ENCODE results near the gene STK17A. TPM values are rescaled to one million over a fixed set of nuclear protein-coding genes. Genes with fewer than 3 reads are reported as not detected.
A peak's percentile ranks its signal among the peaks of the same experiment; 100 is the strongest.

Gene STK17A
- total RNA-seq, 1 donor from 2014 or later = 35.0 TPM

DNA sequence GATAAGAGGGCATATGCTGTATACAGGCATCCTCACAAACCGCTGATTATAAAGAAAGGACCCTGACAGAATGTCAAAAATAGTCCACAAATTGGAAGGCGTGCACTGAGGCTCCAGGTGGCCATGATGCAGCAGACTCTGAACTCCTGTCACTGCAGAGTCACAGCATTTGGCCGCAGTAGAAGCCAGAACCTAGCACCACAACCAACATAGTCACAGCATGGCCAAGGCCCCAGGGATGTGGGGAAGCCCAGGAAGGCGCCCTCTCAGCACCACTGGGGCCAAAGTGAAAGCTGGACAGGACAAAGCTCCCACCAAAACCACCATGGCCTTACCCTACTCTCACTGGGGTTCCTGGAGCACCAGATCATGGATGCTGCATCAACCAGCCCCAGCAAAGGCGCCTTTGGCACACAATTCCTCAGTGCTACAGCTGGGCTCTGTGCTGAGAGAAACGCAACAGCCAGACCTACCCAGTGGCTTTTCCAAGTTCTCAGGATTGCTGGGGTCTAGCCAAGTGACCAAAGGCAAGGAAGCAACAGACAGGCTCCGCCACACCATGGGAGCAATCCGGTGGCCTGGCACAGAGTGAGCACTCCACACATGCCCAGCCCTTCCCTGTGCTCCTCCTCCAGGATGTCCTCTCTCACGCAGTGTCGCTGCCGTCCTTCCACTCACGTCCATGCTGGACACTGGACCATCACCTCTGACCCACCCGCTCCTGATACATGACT is 60.2 kb downstream of the STK17A start:
- TF ChIP-seq, protein P1, sequence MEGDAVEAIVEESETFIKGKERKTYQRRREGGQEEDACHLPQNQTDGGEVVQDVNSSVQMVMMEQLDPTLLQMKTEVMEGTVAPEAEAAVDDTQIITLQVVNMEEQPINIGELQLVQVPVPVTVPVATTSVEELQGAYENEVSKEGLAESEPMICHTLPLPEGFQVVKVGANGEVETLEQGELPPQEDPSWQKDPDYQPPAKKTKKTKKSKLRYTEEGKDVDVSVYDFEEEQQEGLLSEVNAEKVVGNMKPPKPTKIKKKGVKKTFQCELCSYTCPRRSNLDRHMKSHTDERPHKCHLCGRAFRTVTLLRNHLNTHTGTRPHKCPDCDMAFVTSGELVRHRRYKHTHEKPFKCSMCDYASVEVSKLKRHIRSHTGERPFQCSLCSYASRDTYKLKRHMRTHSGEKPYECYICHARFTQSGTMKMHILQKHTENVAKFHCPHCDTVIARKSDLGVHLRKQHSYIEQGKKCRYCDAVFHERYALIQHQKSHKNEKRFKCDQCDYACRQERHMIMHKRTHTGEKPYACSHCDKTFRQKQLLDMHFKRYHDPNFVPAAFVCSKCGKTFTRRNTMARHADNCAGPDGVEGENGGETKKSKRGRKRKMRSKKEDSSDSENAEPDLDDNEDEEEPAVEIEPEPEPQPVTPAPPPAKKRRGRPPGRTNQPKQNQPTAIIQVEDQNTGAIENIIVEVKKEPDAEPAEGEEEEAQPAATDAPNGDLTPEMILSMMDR (IDR thresholded peaks at IDR 0.05) = no peak
- H3K36me3 Mint-ChIP-seq (ENCODE audit: low read depth) = peaks cover 22% of the 10 kb centered on the region
- no peak overlapping the region for H3K27ac Mint-ChIP-seq (ENCODE audit: unreplicated experiment)

DNA sequence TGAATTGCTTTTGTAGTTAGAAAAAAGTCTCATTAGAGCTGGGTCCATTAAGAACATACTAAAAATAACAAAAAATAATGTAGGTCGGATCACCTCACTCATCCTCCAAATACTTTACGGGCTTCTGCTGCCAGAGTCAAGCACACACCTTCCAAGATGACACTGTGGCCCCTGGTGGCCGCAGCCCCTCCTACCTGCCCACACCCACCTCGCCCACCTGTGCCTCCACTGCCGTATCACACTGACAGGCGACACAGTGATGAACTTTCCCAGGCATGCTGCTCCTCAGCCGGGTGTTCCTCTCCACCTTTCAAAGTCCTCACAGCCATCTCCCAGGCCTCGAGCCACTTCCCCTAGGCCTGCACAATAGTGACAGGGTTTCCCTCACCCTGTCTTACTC is 60.9 kb downstream of the STK17A start:
- H3K27me3 Mint-ChIP-seq (ENCODE audit: low read depth) = no peaks in the 10 kb centered on the region
- no peak overlapping the region for H3K27ac Mint-ChIP-seq (ENCODE audit: unreplicated experiment)
- H3K4me1 Mint-ChIP-seq (ENCODE audit: low read depth) = peaks cover 64% of the 10 kb centered on the region
- H3K9me3 Mint-ChIP-seq (ENCODE audit: low read depth) = no peaks in the 10 kb centered on the region
- no peak for DNase-seq (ENCODE audit: low spot score)
- H3K4me3 Mint-ChIP-seq (ENCODE audit: unreplicated experiment) = no peak overlapping the region
- TF ChIP-seq, protein P1 (IDR thresholded peaks at IDR 0.05) = no peak
- peaks cover 22% of the 10 kb centered on the region for H3K36me3 Mint-ChIP-seq (ENCODE audit: low read depth)

More for the DNA sequence above, 60.2 kb downstream of the STK17A start:
- no peak overlapping the region for H3K4me3 Mint-ChIP-seq (ENCODE audit: unreplicated experiment)
- H3K9me3 Mint-ChIP-seq (ENCODE audit: low read depth) = no peaks in the 10 kb centered on the region
- DNase-seq (ENCODE audit: low spot score) = no peak
- H3K27me3 Mint-ChIP-seq (ENCODE audit: low read depth) = no peaks in the 10 kb centered on the region
- peaks cover 59% of the 10 kb centered on the region for H3K4me1 Mint-ChIP-seq (ENCODE audit: low read depth)

DNA sequence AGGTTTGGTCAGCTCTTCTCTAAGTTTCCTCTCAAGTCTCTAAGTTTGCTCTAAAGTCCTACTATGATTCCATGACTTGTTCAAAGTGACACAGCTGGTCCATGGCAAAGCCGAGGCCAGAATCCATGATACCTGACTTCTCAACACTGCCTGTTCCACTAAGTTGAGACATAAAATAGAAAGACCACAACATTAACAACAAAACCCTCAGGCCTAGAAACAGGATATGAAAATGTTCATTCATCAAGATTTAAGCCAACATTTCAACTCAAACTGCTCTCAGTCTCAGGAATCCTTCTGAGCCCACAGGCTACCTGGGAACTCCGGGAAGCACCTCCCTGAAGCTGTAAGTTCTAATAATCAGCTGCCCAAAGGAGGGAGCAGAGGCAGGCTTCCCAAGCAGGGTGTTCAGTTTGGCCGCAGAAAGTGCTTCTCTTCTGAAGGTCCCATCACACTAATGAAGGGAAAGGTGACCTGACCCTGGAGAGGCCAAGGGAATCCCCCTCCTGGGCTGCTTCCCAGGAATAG is 62.9 kb downstream of the STK17A start:
- peaks cover 21% of the 10 kb centered on the region for H3K36me3 Mint-ChIP-seq (ENCODE audit: low read depth)
- H3K4me1 Mint-ChIP-seq (ENCODE audit: low read depth) = peaks cover 64% of the 10 kb centered on the region

DNA sequence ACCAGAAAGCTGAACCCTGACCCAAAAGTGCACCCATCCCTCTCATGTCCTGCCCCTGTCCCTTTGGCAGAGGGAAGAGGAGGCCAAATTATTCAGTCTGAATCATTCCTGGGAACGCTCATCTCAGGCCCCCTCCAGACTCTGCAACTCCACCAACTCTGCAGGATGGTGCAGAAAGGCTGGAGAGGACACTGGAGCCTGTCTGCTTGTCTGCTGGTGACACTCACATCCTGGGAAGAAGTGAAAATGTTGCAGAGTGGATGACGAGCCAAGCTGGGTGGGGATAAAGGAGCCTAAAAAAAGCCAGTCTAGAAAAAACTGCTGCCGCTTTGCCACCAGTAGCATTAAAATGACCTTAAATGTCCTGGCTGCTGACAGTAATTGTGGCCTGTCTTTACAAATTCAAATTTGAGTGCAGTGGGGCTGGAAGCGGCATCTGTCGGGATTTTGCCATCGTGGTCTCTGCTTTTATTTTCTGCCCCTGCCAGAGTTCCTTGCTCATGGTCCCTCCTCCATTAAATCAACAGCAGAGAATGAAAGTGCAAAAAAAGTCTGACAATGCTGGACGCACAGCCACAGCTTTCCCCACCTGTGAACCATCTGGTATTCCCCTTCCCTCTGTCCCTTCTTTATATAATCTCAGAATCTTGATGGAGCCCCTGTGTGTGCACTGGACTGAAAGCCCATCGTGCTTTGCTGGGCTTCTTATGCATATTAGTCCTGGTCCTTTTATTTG is 63.9 kb downstream of the STK17A start:
- peaks cover 68% of the 10 kb centered on the region for H3K4me1 Mint-ChIP-seq (ENCODE audit: low read depth)
- H3K27ac Mint-ChIP-seq (ENCODE audit: unreplicated experiment) = peak overlapping the region; percentile 96
- peak overlapping the region; percentile 11 for H3K4me3 Mint-ChIP-seq (ENCODE audit: unreplicated experiment)
- H3K27me3 Mint-ChIP-seq (ENCODE audit: low read depth) = no peaks in the 10 kb centered on the region
- peaks cover 19% of the 10 kb centered on the region for H3K36me3 Mint-ChIP-seq (ENCODE audit: low read depth)
- TF ChIP-seq, protein P1 (IDR thresholded peaks at IDR 0.05) = no peak
- no peaks in the 10 kb centered on the region for H3K9me3 Mint-ChIP-seq (ENCODE audit: low read depth)
- no peak for DNase-seq (ENCODE audit: low spot score)

More for the DNA sequence above, 62.9 kb downstream of the STK17A start:
- H3K4me3 Mint-ChIP-seq (ENCODE audit: unreplicated experiment) = no peak overlapping the region
- no peak for DNase-seq (ENCODE audit: low spot score)
- H3K27me3 Mint-ChIP-seq (ENCODE audit: low read depth) = no peaks in the 10 kb centered on the region
- TF ChIP-seq, protein P1 (IDR thresholded peaks at IDR 0.05) = no peak
- H3K9me3 Mint-ChIP-seq (ENCODE audit: low read depth) = no peaks in the 10 kb centered on the region
- peak overlapping the region; percentile 96 for H3K27ac Mint-ChIP-seq (ENCODE audit: unreplicated experiment)

DNA sequence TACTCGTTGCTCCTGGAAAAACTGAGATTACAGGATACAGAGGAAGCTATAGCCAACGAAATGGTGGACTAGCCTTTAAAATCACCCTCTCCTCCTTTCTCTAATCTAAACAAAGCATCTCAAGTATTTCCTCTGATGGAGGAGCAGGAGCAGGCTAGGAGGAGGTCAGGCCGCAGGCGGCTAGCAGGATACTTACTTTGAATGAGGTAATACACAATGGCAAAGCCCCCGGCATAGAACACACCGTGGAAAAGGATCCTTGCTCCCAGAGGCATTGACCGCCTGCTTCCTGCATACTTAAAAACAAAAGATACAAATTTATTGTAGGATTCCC is 64.4 kb downstream of the STK17A start:
- no peaks in the 10 kb centered on the region for H3K27me3 Mint-ChIP-seq (ENCODE audit: low read depth)
- no peaks in the 10 kb centered on the region for H3K9me3 Mint-ChIP-seq (ENCODE audit: low read depth)
- TF ChIP-seq, protein P1 (IDR thresholded peaks at IDR 0.05) = no peak
- peak overlapping the region; percentile 11 for H3K4me3 Mint-ChIP-seq (ENCODE audit: unreplicated experiment)
- peaks cover 19% of the 10 kb centered on the region for H3K36me3 Mint-ChIP-seq (ENCODE audit: low read depth)
- H3K27ac Mint-ChIP-seq (ENCODE audit: unreplicated experiment) = peak overlapping the region; percentile 96
- peaks cover 72% of the 10 kb centered on the region for H3K4me1 Mint-ChIP-seq (ENCODE audit: low read depth)
- no peak for DNase-seq (ENCODE audit: low spot score)

Data from chondrocyte (in vitro differentiated cells).